H9 (cell line): ENCODE data around the gene PPP2R5B. TPM values are rescaled to one million over a fixed set of nuclear protein-coding genes. Genes with fewer than 3 reads are reported as not detected.

Experiments
- DNase-seq: peaks from one replicate; pipeline ENCODE4 v3.0.0-alpha.2; 2017
- H2AFZ ChIP-seq: one replicate; pipeline ENCODE4 v1.6.1; 2013; ENCODE audit warnings: mild to moderate bottlenecking, low read length, control low read depth, moderate library complexity
- H2AK5ac ChIP-seq: 2 replicates; pipeline ENCODE4 v1.6.1; 2013; ENCODE audit warnings: low read length, control low read depth, mixed read lengths; ENCODE audit not compliant: insufficient read length
- H2BK120ac ChIP-seq: one replicate; pipeline ENCODE4 v1.6.1; 2013; ENCODE audit warnings: low read depth, mild to moderate bottlenecking, low read length, control low read depth, inconsistent platforms; ENCODE audit not compliant: poor library complexity, severe bottlenecking
- H2BK12ac ChIP-seq: 2 replicates; pipeline ENCODE4 v1.6.1; 2013; ENCODE audit warnings: low read length, control low read depth, mixed read lengths, low read depth; ENCODE audit not compliant: insufficient read length
- H2BK15ac ChIP-seq: 2 replicates; pipeline ENCODE4 v1.6.1; 2013; ENCODE audit warnings: low read depth, low read length, control low read depth
- H2BK20ac ChIP-seq: one replicate; pipeline ENCODE4 v1.6.1; 2013; ENCODE audit warnings: low read depth, mild to moderate bottlenecking, low read length, control low read depth, inconsistent platforms; ENCODE audit not compliant: poor library complexity, severe bottlenecking
- H2BK5ac ChIP-seq: 2 replicates; pipeline ENCODE4 v1.6.1; 2013; ENCODE audit warnings: low read length, control low read depth, mixed read lengths; ENCODE audit not compliant: insufficient read length
- H3K14ac ChIP-seq: 2 replicates; pipeline ENCODE4 v1.6.1; 2013; ENCODE audit warnings: low read length, control low read depth; ENCODE audit not compliant: insufficient read depth
- H3K18ac ChIP-seq: 2 replicates; pipeline ENCODE4 v1.6.1; 2013; ENCODE audit warnings: low read depth, mild to moderate bottlenecking, mixed read lengths, low read length, control low read depth; ENCODE audit not compliant: insufficient read length
- H3K23ac ChIP-seq: 2 replicates; pipeline ENCODE4 v1.6.1; 2013; ENCODE audit warnings: low read length, control low read depth, mixed read lengths, low read depth; ENCODE audit not compliant: insufficient read length
- H3K23me2 ChIP-seq: 2 replicates; pipeline ENCODE4 v1.6.1; 2013; ENCODE audit warnings: low read depth, mild to moderate bottlenecking, mixed read lengths, low read length, control low read depth; ENCODE audit not compliant: insufficient read length, poor library complexity, severe bottlenecking
- H3K27ac ChIP-seq: 2 replicates; pipeline ENCODE4 v1.5.1; 2013; ENCODE audit warnings: low read length, control low read depth, mixed read lengths, low read depth; ENCODE audit not compliant: insufficient read length
- H3K27me3 ChIP-seq: 2 replicates; pipeline ENCODE4 v1.6.1; 2013; ENCODE audit warnings: low read length, control low read depth, inconsistent platforms; ENCODE audit not compliant: insufficient read depth
- H3K4ac ChIP-seq: 2 replicates; pipeline ENCODE4 v1.6.1; 2013; ENCODE audit warnings: low read depth, mild to moderate bottlenecking, control low read depth, inconsistent platforms, low read length, moderate library complexity
- H3K4me1 ChIP-seq: 2 replicates; pipeline ENCODE4 v1.6.1; 2013; ENCODE audit warnings: low read length, control low read depth, inconsistent platforms; ENCODE audit not compliant: insufficient read depth
- H3K4me2 ChIP-seq: 2 replicates; pipeline ENCODE4 v1.6.1; 2013; ENCODE audit warnings: low read length, control low read depth, mixed read lengths; ENCODE audit not compliant: insufficient read length, insufficient read depth
- H3K56ac ChIP-seq: 2 replicates; pipeline ENCODE4 v1.6.1; 2013; ENCODE audit warnings: low read depth, mild to moderate bottlenecking, mixed read lengths, low read length, control low read depth; ENCODE audit not compliant: insufficient read length
- H3K79me1 ChIP-seq: 2 replicates; pipeline ENCODE4 v1.6.1; 2013; ENCODE audit warnings: low read depth, mild to moderate bottlenecking, moderate library complexity, low read length, control low read depth, inconsistent platforms; ENCODE audit not compliant: insufficient read depth, poor library complexity, severe bottlenecking
- H3K79me2 ChIP-seq: 2 replicates; pipeline ENCODE4 v1.6.1; 2013; ENCODE audit warnings: low read length, control low read depth, inconsistent platforms; ENCODE audit not compliant: insufficient read depth
- H3K9ac ChIP-seq: 2 replicates; pipeline ENCODE4 v1.6.1; 2013; ENCODE audit warnings: low read length, control low read depth, mixed read lengths; ENCODE audit not compliant: insufficient read length; ENCODE audit errors: extremely low read depth
- H3K9me3 ChIP-seq: one replicate; pipeline ENCODE4 v1.6.1; 2013; ENCODE audit warnings: low read depth, low read length, inconsistent platforms; ENCODE audit not compliant: control insufficient read depth
- H3T11ph ChIP-seq: one replicate; pipeline ENCODE4 v1.6.1; 2013; ENCODE audit warnings: mild to moderate bottlenecking, low read length, control low read depth, inconsistent platforms
- H4K20me1 ChIP-seq: one replicate; pipeline ENCODE4 v1.6.1; 2013; ENCODE audit not compliant: control insufficient read depth, insufficient read length, insufficient read depth
- H4K5ac ChIP-seq: 2 replicates; pipeline ENCODE4 v1.6.1; 2013; ENCODE audit warnings: low read depth, mild to moderate bottlenecking, mixed read lengths, low read length, control low read depth; ENCODE audit not compliant: insufficient read length
- H4K8ac ChIP-seq: replicated peaks from 2 replicates; pipeline ENCODE4 v1.6.1; 2013; ENCODE audit warnings: low read length, control low read depth, mixed read lengths, low read depth; ENCODE audit not compliant: insufficient read length
- H4K91ac ChIP-seq: 2 replicates; pipeline ENCODE4 v1.6.1; 2013; ENCODE audit warnings: low read depth, mild to moderate bottlenecking, moderate library complexity, mixed read lengths, low read length, control low read depth; ENCODE audit not compliant: insufficient read length
- H3K27ac Mint-ChIP-seq, 3 experiments: 2 replicates in 2 of 3; 3 replicates in 1 of 3; pipeline ENCODE4 v1.8.0; 2020 to 2021; ENCODE audit warnings: mixed read lengths in 3 of 3, mild to moderate bottlenecking in 1 of 3, moderate library complexity in 1 of 3
- H3K27me3 Mint-ChIP-seq: 2 replicates; pipeline ENCODE4 v1.8.0; 2021; ENCODE audit warnings: low read depth, mild to moderate bottlenecking, moderate library complexity, mixed read lengths
- H3K36me3 Mint-ChIP-seq, 3 experiments: 2 replicates in 2 of 3; 3 replicates in 1 of 3; pipeline ENCODE4 v1.8.0; 2020 to 2021; ENCODE audit warnings: low read depth in 3 of 3, mixed read lengths in 3 of 3; ENCODE audit not compliant: insufficient read depth in 1 of 3
- H3K4me1 Mint-ChIP-seq, 2 experiments: 2 replicates each; pipeline ENCODE4 v1.8.0; 2020; ENCODE audit warnings: mixed read lengths in 2 of 2
- H3K4me3 Mint-ChIP-seq, 2 experiments: 2 replicates in 1 of 2; 3 replicates in 1 of 2; pipeline ENCODE4 v1.8.0; 2020 to 2021; ENCODE audit warnings: mild to moderate bottlenecking in 2 of 2, mixed read lengths in 2 of 2, moderate library complexity in 1 of 2
- H3K9me3 Mint-ChIP-seq, 2 experiments: 2 replicates in 1 of 2; 3 replicates in 1 of 2; pipeline ENCODE4 v1.8.0; 2020; ENCODE audit warnings: mild to moderate bottlenecking in 2 of 2, mixed read lengths in 2 of 2, moderate library complexity in 1 of 2
- CTCF ChIP-seq: fragments of 200-600 bp; sonication (generic); conservative IDR thresholded peaks from 3 replicates; pipeline ENCODE4 v1.8.0; 2021; ENCODE audit warnings: antibody characterized with exemption, mild to moderate bottlenecking
- WGBS: extraction: QIAGEN DNeasy Blood & Tissue Kit; methylation state at CpG from one replicate; pipeline ENCODE4 v1.1.7; 2013; ENCODE audit warnings: missing lambda C conversion rate, low lambda C conversion rate, mixed read lengths; ENCODE audit not compliant: insufficient read length; ENCODE audit errors: extremely low coverage; 5-methylcytosine and 5-hydroxymethylcytosine counted together
- total RNA-seq: library from RNA; stranded (reverse); gene quantifications from 2 replicates; pipeline ENCODE4 v1.2.1, GENCODE V29; 2021

Gene PPP2R5B
- total RNA-seq, 1 experiment from 2014 or later, result 6.3 TPM

- Histone ChIP-seq H3K27me3 (no peaks in the 10 kb centered on the region), H2BK20ac (no peak overlapping the region), H3K9me3 (no peaks in the 10 kb centered on the region), H2BK5ac (no peak overlapping the region), H3K18ac (no peak overlapping the region), H3K56ac (no peak overlapping the region), H2BK12ac (no peak overlapping the region), H3K14ac (no peak overlapping the region), H4K91ac (no peak overlapping the region), H2AK5ac (no peak overlapping the region), H3K79me1 (no peaks in the 10 kb centered on the region), H4K5ac (no peak overlapping the region), H4K8ac (no peak overlapping the region), H3K27ac (no peak overlapping the region), H2BK120ac (no peak overlapping the region), H2BK15ac (no peak overlapping the region), H3T11ph (no peak overlapping the region), H3K9ac (no peak overlapping the region), H3K4me2 (no peak overlapping the region), H3K23me2 (no peaks in the 10 kb centered on the region), H4K20me1 (peaks cover 4% of the 10 kb centered on the region), H3K79me2 (no peaks in the 10 kb centered on the region), H3K23ac (no peak overlapping the region), H3K4ac (no peak overlapping the region), H2AFZ (no peak overlapping the region), H3K4me1 (no peaks in the 10 kb centered on the region)
- H3K9me3 Mint-ChIP-seq, result no peaks in the 10 kb centered on the region
- peaks cover 3 to 34% (median 29%) of the 10 kb centered on the region in 3 experiments; a peak in 6 of 7 replicates for H3K36me3 Mint-ChIP-seq
- WGBS, result no CpG with 5 or more reads among the region's 14 CpGs
- no peak overlapping the region for H3K27ac Mint-ChIP-seq
- DNase-seq, result no peak
- no peak for TF ChIP-seq CTCF
- H3K4me1 Mint-ChIP-seq, result no peaks in the 10 kb centered on the region
- no peak overlapping the region; a peak in 1 of 5 replicates for H3K4me3 Mint-ChIP-seq
- H3K27me3 Mint-ChIP-seq, result no peaks in the 10 kb centered on the region
Measured at GRCh38 chr11:64900263-64900678, 24.2 kb upstream of the PPP2R5B start.
